ENCODE data around the gene SLC6A5. TPM values are rescaled to one million over a fixed set of nuclear protein-coding genes. Genes with fewer than 3 reads are reported as not detected.
A peak's percentile ranks its signal among the peaks of the same experiment; 100 is the strongest.

The SLC6A5 gene
- total and polyA plus RNA-seq, 2 of the 8 experiments (the other 6 are each of a cell fraction or from before 2014, with no cell fraction given): not detected

DNA sequence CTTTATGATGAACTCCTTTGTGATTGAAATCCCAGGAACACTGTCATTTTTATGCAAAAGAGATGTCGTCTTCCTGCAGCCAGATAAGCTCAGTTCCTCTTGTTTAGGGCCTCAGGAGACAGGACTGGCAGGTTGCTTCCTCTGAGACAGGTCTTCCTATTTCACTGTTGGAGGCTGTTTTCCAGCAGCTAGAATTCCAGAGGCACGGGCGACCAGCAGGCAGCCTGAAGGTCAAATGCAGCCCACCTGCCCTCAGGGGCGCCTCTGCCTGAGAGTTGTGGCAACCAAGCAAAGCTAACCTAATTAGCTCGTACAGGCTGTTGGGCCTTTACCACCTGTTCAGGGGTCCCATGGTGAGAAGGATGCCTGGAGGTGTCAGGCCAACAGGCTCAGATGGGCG lies 22.3 kb downstream of the SLC6A5 start:
- FAIRE-seq (peak; percentile 28), DNase-seq (ENCODE audit: low read depth in 1 of 2, low spot score in 2 of 2) (peak in 1 of 2 experiments; percentile 56)
- no peak overlapping the region for H2BK120ac ChIP-seq (replicated peaks; ENCODE audit: low read depth, low read length)
- H3K9ac ChIP-seq (replicated peaks in 1 of 4; ENCODE audit: extremely low read depth in 1 of 4, low read depth in 3 of 4, low read length in 3 of 4): no peak overlapping the region
- peaks cover 1 to 13% (median 10%) of the 10 kb centered on the region in 4 experiments; a peak in 5 of 7 replicates for H3K4me1 ChIP-seq (replicated peaks in 1 of 4; ENCODE audit: control insufficient read depth in 3 of 4, insufficient read depth in 4 of 4, low read length in 3 of 4)
- H3K36me3 ChIP-seq (ENCODE audit: control insufficient read depth in 2 of 4, insufficient read depth in 4 of 4, low read length in 3 of 4): no peaks in the 10 kb centered on the region
- 26% methylated on average over 6 of the region's 6 CpGs; no CpG with 5 or more reads in 1 of the 2 experiments for WGBS, 2 experiments (ENCODE audit: extremely low coverage in 1 of 2, insufficient coverage in 1 of 2, insufficient read length in 1 of 2, insufficient replicate concordance in 2 of 2, low coverage in 1 of 2, low lambda C conversion rate in 2 of 2, missing lambda C conversion rate in 1 of 2)
- H4K5ac ChIP-seq (ENCODE audit: insufficient read length, low read depth, low read length): no peak overlapping the region
- H3K23ac ChIP-seq (ENCODE audit: insufficient read length): no peak overlapping the region
- no peak overlapping the region for H3K4ac ChIP-seq (replicated peaks; ENCODE audit: insufficient read length, low read depth, low read length)
- H2AK5ac ChIP-seq (ENCODE audit: low read depth, low read length): no peak overlapping the region
- H3K14ac ChIP-seq (ENCODE audit: insufficient read length): no peak overlapping the region
- no peaks in the 10 kb centered on the region for H3K27me3 ChIP-seq (replicated peaks in 1 of 4; ENCODE audit: control insufficient read depth in 3 of 4, extremely low read depth in 1 of 4, insufficient read depth in 3 of 4, low read length in 3 of 4)
- H4K20me1 ChIP-seq (replicated peaks in 1 of 2; ENCODE audit: control insufficient read depth in 1 of 2, insufficient read depth in 2 of 2, low read length in 2 of 2): no peaks in the 10 kb centered on the region
- POLR2A ChIA-PET (ENCODE audit: partially characterized antibody): interaction anchor here (1.2 kb wide), 1 partner anchor 12 kb away, joined by 3 read pairs; no protein-coding TSS in a partner anchor
- no peaks in the 10 kb centered on the region for H3K79me2 ChIP-seq (ENCODE audit: control insufficient read depth in 1 of 2, insufficient read depth in 2 of 2, low read length in 2 of 2)
- H3K9me3 ChIP-seq (ENCODE audit: insufficient read depth in 2 of 2, low read depth in 1 of 2, low read length in 1 of 2): no peaks in the 10 kb centered on the region
- peak overlapping the region; percentile 23 to 49; a peak in 3 of 4 replicates for H3K4me2 ChIP-seq (ENCODE audit: insufficient read depth in 1 of 2, low read depth in 2 of 2, low read length in 2 of 2)
- H2AFZ ChIP-seq (ENCODE audit: low read length): no peak overlapping the region
- no peak for TF ChIP-seq MAFK (IDR thresholded peaks at IDR 0.05; ENCODE audit: low read depth, low read length)
- TF ChIP-seq CTBP2 (IDR thresholded peaks at IDR 0.05; ENCODE audit: borderline replicate concordance, insufficient read depth, insufficient read length, low read length): peak; percentile 63
- TF ChIP-seq TBP (IDR thresholded peaks at IDR 0.05; ENCODE audit: low read depth, low read length): no peak
- no peak for TF ChIP-seq RBBP5 (IDR thresholded peaks at IDR 0.05; ENCODE audit: borderline replicate concordance, low read depth, low read length)
- TF ChIP-seq POU5F1 (IDR thresholded peaks at IDR 0.05; ENCODE audit: low read depth, low read length): no peak
- H3K79me1 ChIP-seq (ENCODE audit: low read depth, low read length): no peaks in the 10 kb centered on the region
- no peak overlapping the region for H2BK20ac ChIP-seq (ENCODE audit: low read length)
- H3K23me2 ChIP-seq (ENCODE audit: low read depth, low read length): no peaks in the 10 kb centered on the region
- no peak overlapping the region for H2BK5ac ChIP-seq (ENCODE audit: low read depth, low read length)
- H3K18ac ChIP-seq (ENCODE audit: extremely low read depth, low read length): no peak overlapping the region
- H3K4me3 ChIP-seq (ENCODE audit: extremely low read depth in 1 of 4, insufficient read depth in 2 of 4, low read depth in 3 of 4, low read length in 4 of 4): no peak overlapping the region
- H2BK12ac ChIP-seq (ENCODE audit: low read depth, low read length): peak overlapping the region; percentile 12; the same call in 1 of the 2 replicates
- H3K56ac ChIP-seq (replicated peaks; ENCODE audit: insufficient read length, low read depth, low read length): no peak overlapping the region
- H4K91ac ChIP-seq (replicated peaks; ENCODE audit: insufficient read length, low read length): no peak overlapping the region
- H4K8ac ChIP-seq (ENCODE audit: extremely low read depth, insufficient read depth, low read length): no peak overlapping the region
- no peak overlapping the region for H3K27ac ChIP-seq (ENCODE audit: low read depth, low read length)
- CTCF ChIA-PET (ENCODE audit: partially characterized antibody): interaction anchor here (0.9 to 2.8 kb wide), 6 partner anchors 9 to 225 kb away, joined by 3 to 16 read pairs (median 6); no protein-coding TSS in a partner anchor
- H2BK15ac ChIP-seq (ENCODE audit: low read length): no peak overlapping the region
